ENCODE measurements around the gene NRTN.
"Not testable (repeated sequence)": the region's sequence is repeated elsewhere in the genome, so short reads cannot be mapped to it uniquely, and the experiment has no call there.

Gene NRTN

GRCh38 chr19:5839065-5840017 lies 34.5 kb downstream of the NRTN start, which contains the start of gene FUT6:
TSS of gene FUT6 (minus strand) at chr19:5839702. CDS start at chr19:5832567, 7,135 bp downstream.
- DNase-seq = no peak

DNA sequence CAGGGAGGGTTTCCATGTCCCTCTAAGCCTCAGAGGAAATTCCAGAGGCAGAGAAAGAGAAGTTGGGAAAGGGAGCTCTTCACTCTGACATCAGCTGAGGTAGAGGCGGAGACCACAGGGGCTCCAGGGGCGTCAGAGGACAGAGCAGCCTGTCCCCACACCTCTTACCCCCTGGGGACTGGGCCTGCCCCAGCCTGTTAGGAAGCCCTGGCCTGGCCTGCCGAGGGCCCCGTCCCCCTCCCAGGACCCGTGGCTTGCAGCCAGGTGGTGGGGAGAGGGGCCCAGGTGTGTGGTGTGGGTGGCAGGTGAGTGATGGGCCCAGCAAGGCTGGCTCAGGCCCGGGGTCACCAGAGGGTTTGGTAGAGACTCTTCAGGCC lies 36.9 kb downstream of the NRTN start:
- DNase-seq = not testable (repeated sequence)

- no peak for DNase-seq
Measured at GRCh38 chr19:5843295-5843927, 38.5 kb downstream of the NRTN start.

DNA sequence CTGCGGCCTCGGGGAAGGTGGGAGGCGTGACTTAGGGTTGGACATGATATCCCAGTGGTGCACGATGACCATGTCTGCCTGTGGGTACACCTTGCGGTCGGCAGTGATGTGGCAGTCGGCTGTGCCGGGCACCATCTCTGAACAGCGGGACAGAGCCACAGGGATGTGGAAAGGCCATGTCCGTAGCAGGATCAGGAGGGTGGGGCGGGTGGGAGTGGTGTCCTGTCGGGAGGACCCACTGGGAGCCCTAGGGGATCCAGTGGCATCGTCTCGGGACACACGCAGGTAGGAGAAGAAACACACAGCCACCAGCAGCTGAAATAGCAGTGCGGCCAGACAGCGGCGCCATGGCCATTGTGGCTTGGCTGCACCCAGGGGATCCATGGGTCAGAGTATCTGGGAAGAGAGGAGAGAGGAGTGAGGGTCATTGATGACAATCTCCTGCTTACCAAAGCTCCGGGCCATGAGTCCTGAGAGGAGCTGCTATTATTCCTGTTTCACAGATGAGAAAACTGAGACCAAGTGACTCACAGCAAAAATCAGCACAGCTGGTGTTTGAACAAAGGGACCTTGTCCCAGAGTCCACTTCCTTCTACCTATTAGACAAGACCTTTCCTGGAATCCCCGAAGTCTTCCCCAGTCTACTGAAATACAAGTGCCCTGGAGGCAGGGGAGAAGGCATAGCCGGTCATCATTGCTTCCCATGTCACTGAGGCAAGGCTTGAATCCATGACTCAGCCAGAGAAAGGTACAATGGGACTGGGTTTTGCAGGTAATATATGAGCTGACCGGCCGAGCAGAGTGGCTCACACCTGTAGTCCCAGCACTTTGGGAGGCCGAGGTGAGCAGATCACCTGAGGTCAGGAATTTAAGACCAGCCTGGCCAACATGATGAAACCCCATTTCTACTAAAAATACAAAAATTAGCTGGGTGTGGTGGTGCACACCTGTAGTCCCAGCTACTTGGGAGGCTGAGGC lies 39.9 kb downstream of the NRTN start:
- DNase-seq = no peak

DNA sequence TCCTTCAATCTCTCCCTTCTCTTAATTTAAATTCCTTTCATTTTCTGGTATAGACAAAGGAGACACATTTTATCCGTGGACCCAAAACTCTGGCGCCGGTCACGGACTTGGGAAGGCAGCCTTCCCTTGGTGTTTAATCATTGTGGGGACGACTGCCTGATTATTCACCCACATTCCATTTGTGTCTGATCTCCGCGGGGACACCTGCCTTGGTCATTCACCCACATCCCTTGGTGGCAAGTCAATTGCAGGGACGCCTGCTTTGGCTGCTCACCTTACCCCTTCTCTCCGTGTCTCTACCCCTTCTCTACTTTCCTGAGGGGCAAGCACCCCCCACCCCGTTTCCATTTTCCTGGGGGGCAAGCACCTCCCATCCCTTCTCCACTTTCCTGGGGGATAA lies 43.0 kb downstream of the NRTN start:
- DNase-seq = not testable (repeated sequence)

- not testable (repeated sequence) for DNase-seq
Measured at GRCh38 chr19:5848621-5849020, 43.8 kb downstream of the NRTN start.

DNA sequence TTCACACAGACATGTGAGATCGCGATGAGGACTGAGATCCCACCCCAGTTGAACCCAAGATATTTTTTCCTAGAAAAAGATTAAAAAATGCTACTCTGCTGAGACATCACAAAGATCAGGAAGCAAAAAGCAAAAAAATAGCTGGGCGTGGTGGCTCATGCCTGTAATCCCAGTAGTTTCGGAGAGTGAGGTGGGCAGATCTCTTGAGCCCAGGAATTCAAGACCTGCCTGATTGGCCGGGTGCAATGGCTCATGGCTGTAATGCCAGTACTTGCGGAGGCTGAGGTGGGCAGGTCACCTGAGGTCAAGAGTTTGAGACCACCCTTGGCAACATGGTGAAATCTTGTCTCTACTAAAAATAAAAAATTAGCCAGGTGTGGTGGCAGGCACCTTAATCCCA lies 45.3 kb downstream of the NRTN start:
- no peak for DNase-seq

GRCh38 chr19:5850743-5851293 lies 46.0 kb downstream of the NRTN start:
- no peak for DNase-seq

GRCh38 chr19:5851302-5851701 lies 46.4 kb downstream of the NRTN start, which contains the start of gene FUT3:
TSS of gene FUT3 (minus strand) at chr19:5851449.
- no peak for DNase-seq

DNA sequence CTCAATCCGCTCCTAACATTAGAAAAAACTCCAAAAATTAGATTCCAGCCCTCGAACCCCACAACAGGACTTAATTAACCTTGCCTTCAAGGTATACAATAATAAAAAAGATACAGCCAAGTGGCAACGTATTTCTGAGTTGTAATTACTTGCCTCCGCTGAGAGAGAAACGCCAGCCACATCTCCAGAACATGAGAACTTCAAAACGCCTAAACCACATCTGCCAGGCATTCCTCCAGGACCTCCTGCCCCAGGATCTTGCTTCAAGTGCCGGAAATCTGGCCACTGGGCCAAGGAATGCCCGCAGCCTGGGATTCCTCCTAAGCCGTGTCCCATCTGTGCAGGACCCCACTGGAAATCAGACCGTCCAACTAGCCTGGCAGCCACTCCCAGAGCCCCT lies 49.3 kb downstream of the NRTN start:
- DNase-seq = not testable (repeated sequence)

GRCh38 chr19:5855151-5855550 lies 50.3 kb downstream of the NRTN start:
- DNase-seq = not testable (repeated sequence)

DNA sequence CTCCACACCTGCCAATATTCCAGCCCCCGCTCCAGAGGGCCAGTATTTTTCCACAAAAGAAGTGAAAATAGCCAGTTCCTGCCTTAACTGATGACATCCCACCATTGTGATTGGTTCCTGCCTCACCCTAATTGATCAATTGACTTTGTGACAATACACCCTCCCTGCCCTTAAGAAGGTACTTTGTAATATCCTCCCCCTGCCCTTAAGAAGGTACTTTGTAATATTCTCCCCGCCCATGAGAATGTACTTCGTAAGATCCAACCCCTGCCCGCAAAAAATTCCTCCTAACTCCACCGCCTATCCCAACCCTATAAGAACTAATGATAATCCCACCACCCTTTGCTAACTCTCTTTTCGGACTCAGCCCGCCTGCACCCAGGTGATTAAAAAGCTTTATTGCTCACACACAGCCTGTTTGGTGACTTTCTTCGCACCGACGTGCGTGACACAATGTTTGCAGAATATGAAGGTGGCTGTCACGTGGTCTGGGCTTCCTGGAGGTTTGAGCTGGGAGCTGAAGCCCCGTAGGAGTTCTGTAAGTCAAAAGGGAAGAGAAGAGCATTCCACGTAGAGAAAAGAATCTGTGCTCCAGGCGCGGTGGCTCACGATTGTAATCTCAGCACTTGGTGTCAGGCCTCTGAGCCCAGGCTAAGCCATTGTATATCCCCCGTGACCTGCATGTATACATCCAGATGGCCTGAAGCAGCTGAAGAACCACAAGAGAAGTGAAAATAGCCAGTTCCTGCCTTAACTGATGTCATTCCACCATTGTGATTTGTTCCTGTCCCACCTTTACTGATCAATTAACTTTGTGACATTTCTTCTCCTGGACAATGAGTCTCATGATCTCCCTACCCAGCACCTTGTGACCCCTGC lies 52.6 kb downstream of the NRTN start:
- no peak for DNase-seq

DNA sequence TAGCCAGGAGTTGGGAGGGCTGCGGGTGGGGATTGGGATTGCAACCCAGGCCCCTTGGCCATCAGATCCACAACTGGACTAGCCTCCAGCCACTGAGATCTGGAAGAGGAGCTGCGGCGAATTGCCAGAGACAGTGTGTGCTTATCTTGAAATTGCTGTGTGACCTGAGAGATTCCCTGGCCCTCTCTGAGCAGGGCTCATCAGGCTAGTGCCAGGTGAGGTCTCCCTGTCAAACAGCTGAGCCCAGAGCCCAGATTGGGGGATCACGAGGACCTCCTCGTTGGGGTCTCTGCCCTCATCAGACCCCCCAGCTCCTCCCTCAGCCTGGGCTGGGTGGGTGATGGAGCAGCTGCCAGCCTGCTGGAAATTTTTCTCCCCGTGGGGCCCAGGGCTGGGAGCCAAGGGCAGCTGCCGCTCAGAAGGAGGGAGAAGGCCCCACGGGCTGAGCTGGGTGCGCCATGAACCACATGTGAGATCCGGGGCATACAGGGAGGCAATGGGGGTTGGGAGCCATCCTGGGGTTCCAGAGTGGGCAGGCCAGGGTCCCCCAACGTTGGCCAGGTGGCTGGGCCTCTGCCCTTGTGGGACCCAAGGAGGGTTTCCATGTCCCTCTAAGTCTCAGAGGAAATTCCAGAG lies 58.3 kb downstream of the NRTN start:
- DNase-seq = no peak

GRCh38 chr19:5864013-5864720 lies 59.3 kb downstream of the NRTN start:
- DNase-seq = no peak

DNA sequence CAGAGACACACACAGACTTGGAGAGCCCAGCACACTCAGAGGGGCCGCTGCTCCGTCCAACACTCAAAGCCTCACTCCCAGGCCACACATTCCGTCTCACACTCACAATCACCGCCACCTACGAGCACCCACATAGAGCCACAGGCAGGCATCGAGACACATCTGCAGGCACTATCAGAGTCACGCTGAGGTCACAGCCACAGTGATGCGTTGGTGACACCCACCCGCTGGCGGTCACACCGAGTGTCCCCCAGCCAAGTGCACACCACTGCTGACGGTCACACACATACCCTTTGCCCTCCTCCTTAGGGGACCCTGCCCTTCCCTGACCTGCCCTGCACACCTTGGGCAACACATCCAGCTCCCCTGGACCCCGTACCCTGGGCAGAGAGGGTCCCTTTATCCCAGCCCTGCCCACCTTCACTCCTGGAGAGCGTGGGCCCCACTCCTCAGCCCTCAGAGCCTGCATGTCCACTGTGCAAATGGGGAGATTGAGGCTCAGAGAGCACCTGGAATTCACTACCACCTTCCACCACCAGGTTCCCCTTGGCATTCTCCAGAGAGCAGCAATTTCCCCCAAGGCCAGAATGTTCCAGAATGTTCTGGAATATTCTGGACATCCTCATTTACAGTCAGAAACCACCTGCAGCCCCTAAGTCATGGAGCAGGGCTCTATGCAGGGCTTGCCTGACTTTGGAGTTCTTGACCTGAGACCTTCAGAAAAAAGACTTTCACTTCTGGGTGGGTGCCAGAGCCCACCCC lies 60.0 kb downstream of the NRTN start:
- no peak for DNase-seq

DNA sequence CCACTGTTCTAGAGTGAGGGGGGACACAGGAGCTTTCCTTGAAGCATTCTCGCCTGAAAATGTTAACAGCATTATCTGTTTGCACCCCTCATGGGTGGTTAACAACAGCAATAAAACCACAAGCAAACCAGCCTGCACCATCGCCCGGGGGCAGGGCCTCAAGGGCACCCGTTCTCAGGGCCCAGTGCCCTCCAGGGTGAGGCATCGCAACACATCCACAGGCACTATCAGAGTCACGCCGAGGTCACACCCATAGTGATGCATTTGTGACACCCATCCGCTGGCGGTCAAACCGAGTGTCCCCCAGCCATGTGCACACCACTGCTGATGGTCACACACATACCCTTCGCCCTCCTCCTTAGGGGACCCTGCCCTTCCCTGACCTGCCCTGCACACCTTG lies 60.9 kb downstream of the NRTN start:
- DNase-seq = no peak

DNA sequence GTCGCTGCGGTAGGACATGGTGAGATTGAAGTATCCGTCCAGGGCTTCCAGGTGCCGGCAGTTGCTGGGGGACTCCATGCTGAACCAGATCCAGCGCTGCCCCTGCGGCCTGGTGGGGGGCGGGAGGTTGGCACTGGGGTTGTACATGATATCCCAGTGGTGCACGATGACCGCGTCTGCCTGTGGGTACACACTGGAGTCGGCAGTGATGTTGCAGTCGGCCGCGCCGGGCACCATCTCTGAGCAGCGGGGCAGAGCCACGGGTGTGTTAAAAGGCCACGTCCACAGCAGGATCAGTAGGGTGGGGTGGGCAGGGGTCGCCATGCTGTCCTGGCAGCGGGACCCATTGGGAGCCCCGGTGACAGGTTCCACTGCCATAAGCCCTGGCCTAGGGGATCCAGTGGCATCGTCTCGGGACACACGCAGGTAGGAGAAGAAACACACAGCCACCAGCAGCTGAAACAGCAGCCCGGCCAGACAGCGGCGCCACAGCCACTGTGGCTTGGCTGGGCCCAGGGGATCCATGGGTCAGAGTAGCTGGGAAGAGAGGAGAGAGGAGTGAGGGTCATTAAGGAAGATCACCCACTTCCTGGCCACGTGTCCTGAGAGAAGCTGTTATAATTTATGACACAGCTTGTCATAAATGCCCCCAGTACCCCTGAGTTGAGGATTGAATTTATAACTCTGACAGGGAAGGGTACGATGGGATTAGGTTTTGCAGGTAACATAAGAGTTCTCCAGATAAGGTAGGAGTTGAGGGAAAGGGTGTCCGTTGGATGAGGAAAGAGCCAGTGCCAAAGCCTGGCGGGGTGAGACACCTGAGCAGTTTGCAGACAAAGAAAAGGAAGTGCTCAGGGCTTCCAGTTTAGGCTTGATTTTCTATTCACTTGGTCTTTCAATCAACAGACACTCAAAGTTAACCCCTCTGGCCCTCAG lies 62.6 kb downstream of the NRTN start:
- DNase-seq = no peak

- no peak for DNase-seq
Measured at GRCh38 chr19:5870986-5871394, 66.1 kb downstream of the NRTN start.

Data from NCI-H2081 (cell line).